Gastrocnemius medialis (tissue), 4 donors: ENCODE measurements around the gene PRKN. TPM values are rescaled to one million over a fixed set of nuclear protein-coding genes. Genes with fewer than 3 reads are reported as not detected.

Experiments used
- ATAC-seq, 2 donors: fragments of 150-250 bp; one replicate each; pipeline ENCODE4 v1.9.1; 2016
- DNase-seq, 2 donors: peaks; one replicate each; pipeline ENCODE4 v3.0.0-alpha.2; 2019
- H3K27ac ChIP-seq, 4 donors: fragments of 200-600 bp; sonication (generic); 1 replicate in 1 of 4; 2 replicates in 3 of 4; pipeline ENCODE4 v1.5.1; 2016 to 2018; ENCODE audit warnings: mild to moderate bottlenecking in 2 of 4, moderate library complexity in 1 of 4
- H3K27me3 ChIP-seq, 3 donors: fragments of 200-600 bp; sonication (generic) in 2 of 3; 1 replicate in 1 of 3; 2 replicates in 2 of 3; pipeline versions ENCODE4 v1.5.1 to v1.6.0; 2016 to 2019; ENCODE audit warnings: mild to moderate bottlenecking in 1 of 3, moderate library complexity in 1 of 3
- H3K36me3 ChIP-seq, 2 donors: fragments of 200-600 bp; sonication (generic) in 1 of 2; one replicate each; pipeline ENCODE4 v1.5.1; 2017 to 2018
- H3K4me1 ChIP-seq, 2 donors: fragments of 200-600 bp; sonication (generic) in 1 of 2; one replicate each; pipeline ENCODE4 v1.5.1; 2016 to 2017; ENCODE audit warnings: mild to moderate bottlenecking in 2 of 2
- H3K4me3 ChIP-seq, 4 donors: fragments of 200-600 bp; sonication (generic) in 3 of 4; 1 replicate in 1 of 4; 2 replicates in 3 of 4; pipeline ENCODE4 v1.5.1; 2016 to 2019; ENCODE audit warnings: mild to moderate bottlenecking in 2 of 4
- H3K9me3 ChIP-seq, 3 donors: fragments of 200-600 bp; sonication (generic) in 2 of 3; 1 replicate in 1 of 3; 2 replicates in 2 of 3; pipeline ENCODE4 v1.5.1; 2016 to 2019
- POLR2A ChIP-seq, 2 donors: fragments of 450-650 bp; IDR thresholded peaks; one replicate each; pipeline ENCODE4 v1.6.1; 2017; ENCODE audit warnings: antibody characterized with exemption in 2 of 2, mild to moderate bottlenecking in 2 of 2, moderate library complexity in 2 of 2
- in situ Hi-C, 4 donors: fragments of 200-750 bp; cut with MboI; loops; one replicate each; pipeline versions ENCODE4 v1.15.0 to v1.8.0; 2017; ENCODE audit warnings: low sequenced_read_pairs in 4 of 4
- intact Hi-C: fragments of 100-400 bp; cut with DNase I; formaldehyde crosslinking; loops from one replicate; pipeline ENCODE4 v1.15.1; 2023; ENCODE audit warnings: low total_unique reads
- total RNA-seq, 4 donors: library from RNA; depleted of rRNA; stranded (reverse); fragments of >200 nt; gene quantifications; one replicate each; pipeline versions ENCODE4 v1.1.0 to v1.2.3, GENCODE V29; 2016
- TF ChIP-seq, protein P1 (sequence below), 5 experiments: fragments of 450-650 bp in 3 of 5; fragments of 200-600 bp in 2 of 5; sonication (generic) in 2 of 5; IDR thresholded peaks in 4 of 5; conservative IDR thresholded peaks in 1 of 5; 1 replicate in 4 of 5; 2 replicates in 1 of 5; pipeline ENCODE4 v1.5.1; 2016 to 2019; ENCODE audit warnings: antibody characterized with exemption in 5 of 5, mild to moderate bottlenecking in 3 of 5, moderate library complexity in 3 of 5

PRKN gene
- total RNA-seq, 4 donors from 2014 or later: 8.4 to 21.6 (median 13.7) TPM

DNA sequence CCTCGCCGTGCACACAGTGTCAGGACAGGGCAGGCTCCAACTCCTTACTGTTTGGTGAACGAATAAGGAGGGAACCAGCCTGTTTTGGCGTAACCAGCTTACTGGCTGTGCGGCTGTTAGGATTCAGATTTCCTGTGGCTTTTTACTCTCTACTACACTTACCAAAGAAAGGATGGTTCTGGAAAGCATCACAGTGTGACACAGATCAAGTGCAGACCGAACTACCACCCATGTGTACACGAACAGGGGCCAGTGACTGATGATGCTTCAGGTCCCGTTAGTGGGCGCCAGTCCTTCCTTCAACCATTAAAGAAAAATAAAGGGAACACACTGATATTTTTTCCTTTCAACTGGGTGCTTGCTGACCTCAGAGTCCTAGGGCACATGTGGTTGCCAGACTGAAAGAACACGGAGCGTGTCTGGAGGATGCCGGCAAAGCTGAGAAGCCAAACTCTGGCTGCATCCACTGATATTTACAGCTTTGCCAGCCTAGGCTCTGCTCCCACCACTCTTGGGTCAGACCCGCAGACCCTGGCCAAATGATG, 1101.4 kb downstream of the PRKN start:
- peaks cover 0 to 4% of the 10 kb centered on the region in 2 donors for H3K4me1 ChIP-seq
- no peaks in the 10 kb centered on the region for H3K9me3 ChIP-seq
- TF ChIP-seq, protein P1, sequence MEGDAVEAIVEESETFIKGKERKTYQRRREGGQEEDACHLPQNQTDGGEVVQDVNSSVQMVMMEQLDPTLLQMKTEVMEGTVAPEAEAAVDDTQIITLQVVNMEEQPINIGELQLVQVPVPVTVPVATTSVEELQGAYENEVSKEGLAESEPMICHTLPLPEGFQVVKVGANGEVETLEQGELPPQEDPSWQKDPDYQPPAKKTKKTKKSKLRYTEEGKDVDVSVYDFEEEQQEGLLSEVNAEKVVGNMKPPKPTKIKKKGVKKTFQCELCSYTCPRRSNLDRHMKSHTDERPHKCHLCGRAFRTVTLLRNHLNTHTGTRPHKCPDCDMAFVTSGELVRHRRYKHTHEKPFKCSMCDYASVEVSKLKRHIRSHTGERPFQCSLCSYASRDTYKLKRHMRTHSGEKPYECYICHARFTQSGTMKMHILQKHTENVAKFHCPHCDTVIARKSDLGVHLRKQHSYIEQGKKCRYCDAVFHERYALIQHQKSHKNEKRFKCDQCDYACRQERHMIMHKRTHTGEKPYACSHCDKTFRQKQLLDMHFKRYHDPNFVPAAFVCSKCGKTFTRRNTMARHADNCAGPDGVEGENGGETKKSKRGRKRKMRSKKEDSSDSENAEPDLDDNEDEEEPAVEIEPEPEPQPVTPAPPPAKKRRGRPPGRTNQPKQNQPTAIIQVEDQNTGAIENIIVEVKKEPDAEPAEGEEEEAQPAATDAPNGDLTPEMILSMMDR (IDR thresholded peaks at IDR 0.05 in 4 of 5, conservative IDR thresholded peaks at IDR 0.05 in 1 of 5): no peak
- no peak for TF ChIP-seq POLR2A (IDR thresholded peaks at IDR 0.05)
- DNase-seq (no peak), ATAC-seq (no peak)
- no peaks in the 10 kb centered on the region for H3K36me3 ChIP-seq
- H3K27me3 ChIP-seq: no peaks in the 10 kb centered on the region
- no peak overlapping the region for H3K27ac ChIP-seq
- no peak overlapping the region for H3K4me3 ChIP-seq
- intact Hi-C loops: no loop called here
- in situ Hi-C loops: no loop called here

DNA sequence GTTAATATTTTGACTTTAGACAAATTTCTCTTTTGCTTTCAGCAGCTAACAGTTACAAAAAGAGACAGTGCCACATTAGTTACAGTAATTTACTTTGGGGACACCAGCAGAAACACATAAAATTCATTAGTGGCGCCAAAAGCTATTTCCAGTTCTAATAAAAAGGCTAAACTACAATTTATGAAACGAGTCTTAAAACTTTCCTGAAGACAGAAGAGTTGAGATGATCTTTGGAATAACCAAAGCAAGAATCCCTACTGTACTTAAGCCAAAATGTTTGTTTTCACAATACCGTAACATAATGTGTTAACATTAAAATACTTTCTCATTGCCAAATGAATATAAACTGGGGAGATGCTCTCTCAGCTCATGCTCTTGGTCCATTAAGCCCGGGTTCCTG, 1103.5 kb downstream of the PRKN start:
- H3K4me1 ChIP-seq: no peaks in the 10 kb centered on the region
- H3K27ac ChIP-seq: no peak overlapping the region
- DNase-seq: no peak
- H3K9me3 ChIP-seq: no peaks in the 10 kb centered on the region
- ATAC-seq: no peak
- H3K4me3 ChIP-seq: no peak overlapping the region
- intact Hi-C loops (no loop called here), in situ Hi-C loops (no loop called here)
- H3K27me3 ChIP-seq: no peaks in the 10 kb centered on the region
- H3K36me3 ChIP-seq: no peaks in the 10 kb centered on the region
- TF ChIP-seq, protein P1 (IDR thresholded peaks at IDR 0.05 in 4 of 5, conservative IDR thresholded peaks at IDR 0.05 in 1 of 5): no peak
- no peak for TF ChIP-seq POLR2A (IDR thresholded peaks at IDR 0.05)

DNA sequence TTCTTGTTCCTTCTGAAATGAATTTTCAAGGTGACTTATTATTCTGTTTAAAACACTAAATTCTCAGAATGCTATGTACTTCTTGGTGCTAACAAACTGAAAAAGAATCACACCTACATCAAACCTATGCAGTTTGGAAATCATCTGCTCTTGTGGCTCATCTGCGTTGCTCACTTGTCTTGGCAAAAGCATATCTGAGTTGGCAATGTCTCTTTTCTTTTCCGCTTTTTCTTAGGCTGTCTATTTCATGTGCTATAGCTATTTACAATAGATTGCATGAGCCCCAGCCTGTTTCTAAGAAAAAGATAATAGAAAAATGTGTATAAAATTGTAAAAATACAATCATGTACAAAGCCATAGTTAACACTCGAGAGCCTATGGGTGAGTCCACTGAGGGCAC, 1104.8 kb downstream of the PRKN start:
- Histone ChIP-seq H3K4me3 (no peak overlapping the region), H3K4me1 (no peaks in the 10 kb centered on the region), H3K36me3 (no peaks in the 10 kb centered on the region), H3K27ac (no peak overlapping the region), H3K9me3 (no peaks in the 10 kb centered on the region), H3K27me3 (no peaks in the 10 kb centered on the region)
- TF ChIP-seq, protein P1 (IDR thresholded peaks at IDR 0.05 in 4 of 5, conservative IDR thresholded peaks at IDR 0.05 in 1 of 5): no peak
- TF ChIP-seq POLR2A (IDR thresholded peaks at IDR 0.05): no peak
- DNase-seq (no peak), ATAC-seq (no peak)
- in situ Hi-C loops: no loop called here
- intact Hi-C loops: no loop called here

DNA sequence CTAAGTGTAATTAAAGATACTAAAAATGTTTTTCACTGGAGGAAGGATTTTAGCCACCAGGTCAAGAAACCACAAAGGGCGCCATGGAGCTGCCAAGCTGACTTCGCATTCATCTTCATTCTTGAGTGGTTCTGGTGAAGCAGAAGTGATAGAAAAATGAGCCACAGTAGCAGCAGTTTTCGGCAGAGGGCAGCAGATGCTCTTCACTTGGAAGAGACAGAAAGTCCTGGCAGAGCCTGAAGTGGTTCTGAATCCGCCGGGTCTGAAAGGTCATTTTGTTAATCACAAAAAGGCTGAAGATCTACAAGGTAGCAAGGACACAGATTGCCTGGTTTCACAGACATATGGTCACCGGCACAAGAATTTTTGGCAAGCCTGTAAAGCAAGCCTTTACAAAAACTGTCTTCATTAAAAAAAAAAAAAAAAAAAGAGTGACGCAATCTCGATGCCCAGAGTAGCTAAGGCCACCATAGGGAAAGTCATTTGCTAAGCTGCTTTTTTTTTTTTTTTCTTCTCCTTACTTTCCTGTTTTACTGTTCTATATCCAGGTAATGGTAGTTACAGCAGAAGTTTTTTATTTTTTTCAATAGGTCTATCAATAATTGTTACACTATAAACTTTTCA, 1108.6 kb downstream of the PRKN start:
- peak overlapping the region in 2 of 4 donors; percentile 20 to 23 for H3K4me3 ChIP-seq
- H3K4me1 ChIP-seq: no peaks in the 10 kb centered on the region
- no peak overlapping the region for H3K27ac ChIP-seq
- DNase-seq: peak in 1 of 2 donors; percentile 17
- intact Hi-C loops (no loop called here), in situ Hi-C loops (no loop called here)
- H3K36me3 ChIP-seq: no peaks in the 10 kb centered on the region
- peak in 1 of 2 donors; percentile 39 for ATAC-seq
- no peaks in the 10 kb centered on the region for H3K9me3 ChIP-seq
- TF ChIP-seq, protein P1 (IDR thresholded peaks at IDR 0.05 in 4 of 5, conservative IDR thresholded peaks at IDR 0.05 in 1 of 5): peak in 2 of 5 experiments; percentile 22 to 36
- no peak for TF ChIP-seq POLR2A (IDR thresholded peaks at IDR 0.05)
- H3K27me3 ChIP-seq: no peaks in the 10 kb centered on the region
